Colonic mucosa (tissue), 4 donors: ENCODE measurements around the gene UGT1A5. TPM values are rescaled to one million over a fixed set of nuclear protein-coding genes. Genes with fewer than 3 reads are reported as not detected.
"Not testable (repeated sequence)": the region's sequence is repeated elsewhere in the genome, so short reads cannot be mapped to it uniquely, and the experiment has no call there.

Source experiments
- DNase-seq: peaks from one replicate; pipeline ENCODE4 v3.0.0-alpha.2; 2020
- H3K27ac ChIP-seq: fragments of 200-600 bp; one replicate; pipeline ENCODE4 v1.8.0; 2021
- H3K27me3 ChIP-seq: fragments of 200-600 bp; one replicate; pipeline ENCODE4 v1.8.0; 2021
- H3K36me3 ChIP-seq: fragments of 200-600 bp; one replicate; pipeline ENCODE4 v1.8.0; 2021
- H3K4me1 ChIP-seq: fragments of 200-600 bp; one replicate; pipeline ENCODE4 v1.8.0; 2021; ENCODE audit warnings: mild to moderate bottlenecking
- H3K4me3 ChIP-seq: fragments of 200-600 bp; one replicate; pipeline ENCODE4 v1.8.0; 2021
- H3K9ac ChIP-seq, 2 donors: one replicate each; pipeline ENCODE4 v1.7.0; 2013; ENCODE audit warnings: control low read depth in 2 of 2, low read depth in 2 of 2, low read length in 2 of 2
- H3K9me3 ChIP-seq: fragments of 200-600 bp; one replicate; pipeline ENCODE4 v1.8.0; 2021
- CTCF ChIP-seq: fragments of 200-600 bp; IDR thresholded peaks from one replicate; pipeline ENCODE4 v1.8.0; 2022; ENCODE audit warnings: antibody characterized with exemption, mild to moderate bottlenecking
- intact Hi-C: fragments of 100-400 bp; cut with DNase I; formaldehyde crosslinking; loops from one replicate; pipeline ENCODE4 v1.14.1; 2022
- total RNA-seq, 2 donors: library from RNA; stranded (reverse); fragmentation: NEBNext Ultra II Directional in 1 of 2; extraction: Animal tissue kit (Norgen Biotek cat#: 25700) in 1 of 2; gene quantifications; one replicate each; pipeline ENCODE4 v1.2.1, GENCODE V29; 2021
- donor health status: healthy.
- donor health status: DM: no; HTN: no; CAD: no.
- donor health status: DM: no; HTN: no; CAD: no.

Gene UGT1A5
- total RNA-seq, 2 donors from 2014 or later: 1.1 to 2.4 TPM

GRCh38 chr2:233693963-233694362, 18.7 kb upstream of the UGT1A5 start:
- no peaks in the 10 kb centered on the region for H3K36me3 ChIP-seq
- intact Hi-C loops: no loop called here
- H3K27ac ChIP-seq: no peak overlapping the region

GRCh38 chr2:233698740-233699139, 14.0 kb upstream of the UGT1A5 start:
- no peaks in the 10 kb centered on the region for H3K4me1 ChIP-seq
- H3K36me3 ChIP-seq: no peaks in the 10 kb centered on the region
- no peaks in the 10 kb centered on the region for H3K27me3 ChIP-seq
- no peak for TF ChIP-seq CTCF
- H3K9me3 ChIP-seq: no peaks in the 10 kb centered on the region
- no peak overlapping the region for H3K9ac ChIP-seq
- no peak for DNase-seq
- no peak overlapping the region for H3K27ac ChIP-seq
- intact Hi-C loops: no loop called here
- no peak overlapping the region for H3K4me3 ChIP-seq

More at GRCh38 chr2:233693963-233694362, 18.7 kb upstream of the UGT1A5 start:
- no peak for TF ChIP-seq CTCF
- Histone ChIP-seq H3K9ac (no peak overlapping the region), H3K27me3 (no peaks in the 10 kb centered on the region), H3K9me3 (no peaks in the 10 kb centered on the region), H3K4me1 (peaks cover 3% of the 10 kb centered on the region), H3K4me3 (no peak overlapping the region)
- no peak for DNase-seq

GRCh38 chr2:233699424-233700027, 13.2 kb upstream of the UGT1A5 start:
- no peak for TF ChIP-seq CTCF
- DNase-seq: no peak
- H3K4me3 ChIP-seq: no peak overlapping the region
- H3K9me3 ChIP-seq: no peaks in the 10 kb centered on the region
- no peaks in the 10 kb centered on the region for H3K36me3 ChIP-seq
- H3K27me3 ChIP-seq: no peaks in the 10 kb centered on the region
- intact Hi-C loops: no loop called here
- no peaks in the 10 kb centered on the region for H3K4me1 ChIP-seq
- H3K27ac ChIP-seq: no peak overlapping the region
- H3K9ac ChIP-seq: no peak overlapping the region

- Histone ChIP-seq H3K36me3 (no peaks in the 10 kb centered on the region), H3K4me1 (no peaks in the 10 kb centered on the region), H3K4me3 (no peak overlapping the region), H3K9ac (no peak overlapping the region), H3K9me3 (no peaks in the 10 kb centered on the region), H3K27ac (no peak overlapping the region), H3K27me3 (no peaks in the 10 kb centered on the region)
- no peak for TF ChIP-seq CTCF
- intact Hi-C loops: no loop called here
- DNase-seq: no peak
These were observed 12.6 kb upstream of the UGT1A5 start for GRCh38 chr2:233700028-233700635.

GRCh38 chr2:233700842-233701241, 11.9 kb upstream of the UGT1A5 start:
- H3K36me3 ChIP-seq, intact Hi-C loops, H3K4me1 ChIP-seq, H3K27me3 ChIP-seq, H3K27ac ChIP-seq, H3K9ac ChIP-seq, H3K9me3 ChIP-seq, H3K4me3 ChIP-seq, DNase-seq: not testable (repeated sequence)

GRCh38 chr2:233702238-233702637, 10.5 kb upstream of the UGT1A5 start:
- Histone ChIP-seq H3K4me1 (no peaks in the 10 kb centered on the region), H3K4me3 (no peak overlapping the region), H3K9me3 (no peaks in the 10 kb centered on the region), H3K27ac (no peak overlapping the region), H3K36me3 (no peaks in the 10 kb centered on the region), H3K27me3 (no peaks in the 10 kb centered on the region), H3K9ac (no peak overlapping the region)
- no peak for DNase-seq
- no peak for TF ChIP-seq CTCF
- intact Hi-C loops: no loop called here
